OCI-LY3 (cell line): ENCODE data around the gene DAB1.

ENCODE experiments used
- H2AFZ ChIP-seq: fragments of 200-600, 300-600 bp; shearing (Covaris generic); 2 replicates; pipeline ENCODE4 v1.6.0; 2014; ENCODE audit warnings: antibody characterized with exemption, low read depth, low read length
- H3K27ac ChIP-seq: fragments of 200-600, 300-600 bp; sonication (generic); 2 replicates; pipeline ENCODE4 v1.5.1; 2014; ENCODE audit warnings: mild to moderate bottlenecking, low read length, moderate library complexity, mixed read lengths
- H3K27me3 ChIP-seq: fragments of 200-600, 300-600 bp; sonication (generic); 2 replicates; pipeline ENCODE4 v1.6.1; 2014; ENCODE audit warnings: low read depth, low read length, mixed read lengths
- H3K36me3 ChIP-seq: fragments of 200-600, 300-600 bp; sonication (generic); replicated peaks from 2 replicates; pipeline ENCODE3; 2014; ENCODE audit warnings: low read depth, low read length, mixed read lengths
- H3K4me1 ChIP-seq: fragments of 300-600, 200-600 bp; sonication (generic); 2 replicates; pipeline ENCODE4 v1.6.1; 2014; ENCODE audit warnings: low read length, mixed read lengths
- H3K4me2 ChIP-seq: fragments of 200-600, 300-600 bp; sonication (generic); 2 replicates; pipeline ENCODE4 v1.6.1; 2014; ENCODE audit warnings: low read length, mixed read lengths
- H3K4me3 ChIP-seq: fragments of 300-600, 200-600 bp; sonication (generic); 2 replicates; pipeline ENCODE4 v1.5.1; 2014; ENCODE audit warnings: antibody characterized with exemption, mild to moderate bottlenecking, low read length, moderate library complexity
- H3K79me2 ChIP-seq: fragments of 300-600, 200-600 bp; shearing (Covaris generic); 2 replicates; pipeline ENCODE4 v1.6.1; 2014; ENCODE audit warnings: mild to moderate bottlenecking, low read length, mixed read lengths
- H3K9ac ChIP-seq: fragments of 300-600, 200-600 bp; shearing (Covaris generic); 2 replicates; pipeline ENCODE4 v1.6.0; 2014; ENCODE audit warnings: mild to moderate bottlenecking, low read length, moderate library complexity
- H3K9me3 ChIP-seq: fragments of 200-600, 300-600 bp; shearing (Covaris generic); 2 replicates; pipeline ENCODE4 v1.6.1; 2014; ENCODE audit warnings: low read length, mixed read lengths; ENCODE audit not compliant: insufficient read depth
- H4K20me1 ChIP-seq: fragments of 200-600, 300-600 bp; sonication (generic); 2 replicates; pipeline ENCODE4 v1.6.1; 2016; ENCODE audit warnings: low read length, mixed read lengths; ENCODE audit not compliant: insufficient read depth
- CTCF ChIP-seq: fragments of 200-600, 300-600 bp; sonication (generic); IDR thresholded peaks from 2 replicates; pipeline ENCODE4 v1.5.1; 2014; ENCODE audit warnings: antibody characterized with exemption, low read length, low read depth
- EZH2phosphoT487 ChIP-seq: fragments of 200-600 bp; shearing (Covaris generic); IDR thresholded peaks from 2 replicates; pipeline ENCODE4 v1.6.1; 2018; ENCODE audit warnings: antibody characterized with exemption, mixed run types, low read depth

The DAB1 gene

GRCh38 chr1:57248830-57249229 lies 175.0 kb downstream of the DAB1 start:
- H3K9me3 ChIP-seq, result no peaks in the 10 kb centered on the region
- no peak overlapping the region for H3K4me2 ChIP-seq
- H4K20me1 ChIP-seq, result no peaks in the 10 kb centered on the region
- TF ChIP-seq CTCF (no peak), EZH2phosphoT487 (no peak)
- no peaks in the 10 kb centered on the region for H3K36me3 ChIP-seq
- no peak overlapping the region for H2AFZ ChIP-seq
- H3K79me2 ChIP-seq, result no peaks in the 10 kb centered on the region
- H3K27me3 ChIP-seq, result no peaks in the 10 kb centered on the region
- H3K9ac ChIP-seq, result no peak overlapping the region
- no peak overlapping the region for H3K27ac ChIP-seq
- H3K4me3 ChIP-seq, result no peak overlapping the region
- no peaks in the 10 kb centered on the region for H3K4me1 ChIP-seq

DNA sequence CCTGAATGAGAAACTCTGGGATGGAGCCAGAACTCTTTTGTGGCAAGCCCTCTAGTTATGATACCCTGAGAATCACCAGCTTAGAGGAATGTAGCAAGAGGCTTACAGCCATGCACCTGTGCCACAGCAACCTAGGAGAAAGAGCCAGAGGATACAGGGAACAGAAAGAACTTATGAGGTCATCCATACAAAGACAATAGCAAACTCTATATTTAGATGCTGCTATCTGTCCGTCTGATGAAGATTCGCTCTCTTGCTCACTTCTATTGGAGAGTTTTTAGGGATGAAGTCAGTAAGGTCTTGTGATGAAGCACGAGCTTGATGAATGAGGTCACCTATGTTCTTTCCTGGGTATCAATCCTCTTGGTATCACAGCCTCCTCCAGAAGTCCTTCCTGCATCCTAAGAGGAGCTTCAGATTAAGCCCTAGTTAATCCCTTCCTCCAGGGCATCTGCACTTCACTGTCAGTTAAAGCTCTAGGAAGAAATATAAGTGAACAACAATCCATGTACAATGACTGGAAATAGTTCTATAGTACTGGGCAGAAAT lies 185.6 kb downstream of the DAB1 start:
- TF ChIP-seq EZH2phosphoT487, result no peak
- no peak for TF ChIP-seq CTCF
- H3K27me3 ChIP-seq, result no peaks in the 10 kb centered on the region

GRCh38 chr1:57235730-57236510 lies 187.9 kb downstream of the DAB1 start:
- no peak for TF ChIP-seq CTCF
- no peak for TF ChIP-seq EZH2phosphoT487
- H3K4me2 ChIP-seq, result peak overlapping the region; percentile 27
- no peaks in the 10 kb centered on the region for H3K27me3 ChIP-seq
- H4K20me1 ChIP-seq, result no peaks in the 10 kb centered on the region
- H3K4me1 ChIP-seq, result peaks cover 14% of the 10 kb centered on the region
- H3K9ac ChIP-seq, result no peak overlapping the region
- no peaks in the 10 kb centered on the region for H3K79me2 ChIP-seq
- no peak overlapping the region for H3K4me3 ChIP-seq
- H3K9me3 ChIP-seq, result no peaks in the 10 kb centered on the region
- H2AFZ ChIP-seq, result no peak overlapping the region
- H3K27ac ChIP-seq, result no peak overlapping the region
- no peaks in the 10 kb centered on the region for H3K36me3 ChIP-seq

More for the DNA sequence above, 185.6 kb downstream of the DAB1 start:
- Histone ChIP-seq H3K79me2 (no peaks in the 10 kb centered on the region), H3K4me3 (no peak overlapping the region), H3K4me1 (peaks cover 14% of the 10 kb centered on the region), H2AFZ (no peak overlapping the region), H3K27ac (no peak overlapping the region), H4K20me1 (no peaks in the 10 kb centered on the region), H3K9me3 (no peaks in the 10 kb centered on the region), H3K36me3 (no peaks in the 10 kb centered on the region), H3K4me2 (no peak overlapping the region), H3K9ac (no peak overlapping the region)

- Histone ChIP-seq H3K4me1 (peaks cover 14% of the 10 kb centered on the region), H2AFZ (no peak overlapping the region), H3K4me3 (no peak overlapping the region), H4K20me1 (no peaks in the 10 kb centered on the region), H3K27me3 (no peaks in the 10 kb centered on the region), H3K9ac (no peak overlapping the region), H3K36me3 (no peaks in the 10 kb centered on the region), H3K9me3 (no peaks in the 10 kb centered on the region), H3K4me2 (no peak overlapping the region), H3K79me2 (no peaks in the 10 kb centered on the region), H3K27ac (no peak overlapping the region)
- TF ChIP-seq CTCF, result no peak
- no peak for TF ChIP-seq EZH2phosphoT487
Measured at GRCh38 chr1:57234459-57234858, 189.4 kb downstream of the DAB1 start.
